GM19467 (cell line): ENCODE results near the gene SCN9A.
"Not testable (repeated sequence)": the region's sequence is repeated elsewhere in the genome, so short reads cannot be mapped to it uniquely, and the experiment has no call there.

Source experiments
- ATAC-seq: cut with Tn5 transposase; IDR thresholded peaks from one replicate; pipeline ENCODE4 v1.9.1; 2021; ENCODE audit warnings: mild to moderate bottlenecking, moderate library complexity; ENCODE audit not compliant: unreplicated experiment

Gene SCN9A

DNA sequence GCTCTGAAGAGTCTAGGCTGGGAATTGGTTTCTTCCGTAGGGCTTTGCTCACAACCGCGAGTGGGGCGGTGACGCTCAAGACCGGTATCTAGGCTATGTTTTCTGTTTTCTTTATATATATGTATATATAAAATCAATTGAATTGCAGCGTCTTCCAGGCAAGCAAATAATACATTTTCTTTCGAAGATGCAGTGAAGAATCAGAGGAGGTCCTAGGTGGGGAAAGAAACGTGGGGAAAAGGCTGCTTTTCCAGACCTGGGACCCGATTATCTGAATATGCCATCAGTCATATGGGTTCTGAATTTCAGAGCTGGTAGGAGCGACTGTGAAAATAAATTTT, 714 bp upstream of the SCN9A start:
- ATAC-seq, result no peak

GRCh38 chr2:166375195-166375735, 479 bp downstream of the SCN9A start:
- no peak for ATAC-seq

DNA sequence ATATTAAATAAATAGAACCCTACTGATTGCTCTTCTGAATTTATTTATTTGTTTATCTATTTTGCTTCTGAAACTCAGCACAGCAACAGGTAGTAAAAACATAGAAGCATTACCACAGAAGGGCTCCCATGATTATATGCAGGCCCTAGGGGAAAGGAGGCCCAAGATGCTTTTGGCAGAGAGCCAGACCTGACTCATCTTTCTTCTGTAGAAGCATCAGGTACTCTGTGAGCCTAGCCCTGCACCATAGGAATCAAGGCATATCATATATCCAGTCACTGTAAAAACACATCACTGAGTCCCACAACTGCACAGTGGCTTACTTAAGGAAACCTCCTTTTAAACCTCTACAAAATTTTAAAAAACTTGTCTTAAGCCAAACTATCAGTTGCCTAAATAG, 1.8 kb downstream of the SCN9A start:
- no peak for ATAC-seq

GRCh38 chr2:166373539-166373938, 2.2 kb downstream of the SCN9A start:
- no peak for ATAC-seq

DNA sequence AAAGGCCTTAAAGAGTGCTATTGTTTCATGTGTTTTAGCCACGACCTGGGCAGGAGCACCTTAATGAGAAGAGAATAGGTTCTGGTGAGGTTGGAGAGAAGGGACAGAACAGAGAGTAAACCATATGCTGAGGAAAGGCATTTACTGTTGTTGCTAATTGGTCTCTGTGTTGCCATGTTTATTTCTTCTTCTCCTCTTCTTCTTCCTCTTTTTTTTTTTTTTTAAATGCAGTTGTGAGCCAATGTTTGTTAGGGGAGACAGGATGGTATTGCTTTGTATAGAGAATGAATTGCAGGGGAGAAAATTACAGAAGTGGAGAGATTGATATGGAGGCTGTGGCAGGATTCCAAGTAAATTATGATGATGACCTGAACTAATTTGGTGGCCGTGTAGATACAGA, 2.6 kb downstream of the SCN9A start:
- ATAC-seq, result no peak

GRCh38 chr2:166372046-166372445, 3.7 kb downstream of the SCN9A start:
- no peak for ATAC-seq

DNA sequence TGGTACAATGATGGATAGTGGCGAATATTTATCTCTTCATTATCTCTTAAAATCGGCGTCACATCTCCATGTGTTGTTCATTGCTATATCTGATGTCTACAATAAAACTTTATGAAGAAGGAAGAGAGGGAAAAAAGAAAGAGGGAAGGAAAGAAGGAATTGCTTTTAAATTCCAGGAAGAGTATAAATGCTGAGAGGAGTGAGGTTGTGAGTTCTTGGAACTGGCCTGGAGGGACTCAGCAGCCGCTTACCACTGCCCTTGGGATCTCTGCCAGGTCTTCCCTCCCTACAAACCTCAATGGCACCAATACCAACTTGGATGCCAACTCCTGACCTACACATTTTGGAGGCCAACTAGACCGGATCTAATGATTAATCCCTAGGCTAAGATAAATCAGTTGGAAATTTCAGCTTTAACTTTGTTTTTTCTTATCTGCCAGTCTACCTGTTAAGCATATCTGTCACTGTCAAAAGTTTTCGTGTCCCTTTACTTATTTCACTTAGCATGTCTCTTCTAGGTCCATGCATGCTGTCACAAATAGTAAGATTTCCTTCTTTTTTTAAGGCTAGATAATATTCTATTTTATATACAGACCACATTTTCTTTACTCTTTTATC, 9.8 kb downstream of the SCN9A start:
- ATAC-seq, result no peak

DNA sequence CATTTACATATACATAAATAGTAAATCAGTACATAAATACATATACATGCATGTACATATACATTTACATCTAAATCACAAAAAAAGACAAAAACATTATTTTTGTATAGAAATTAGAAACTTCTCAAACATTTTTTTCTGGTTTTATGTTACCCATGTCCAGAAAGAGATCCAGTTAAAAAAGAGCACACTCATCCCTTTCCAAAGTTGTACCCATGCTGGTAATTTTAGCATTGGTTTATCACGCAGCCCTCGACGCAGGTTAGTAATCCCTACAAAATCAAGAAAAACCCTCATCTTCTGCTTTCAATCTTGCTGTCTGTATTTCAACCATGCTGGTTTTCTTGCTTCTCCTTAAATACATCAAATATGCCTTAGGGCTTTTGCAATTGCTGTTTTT, 10.5 kb downstream of the SCN9A start:
- ATAC-seq, result no peak

GRCh38 chr2:166364476-166365161, 11.1 kb downstream of the SCN9A start:
- no peak for ATAC-seq

- ATAC-seq, result no peak
Measured at GRCh38 chr2:166361351-166362153, 14.2 kb downstream of the SCN9A start.

DNA sequence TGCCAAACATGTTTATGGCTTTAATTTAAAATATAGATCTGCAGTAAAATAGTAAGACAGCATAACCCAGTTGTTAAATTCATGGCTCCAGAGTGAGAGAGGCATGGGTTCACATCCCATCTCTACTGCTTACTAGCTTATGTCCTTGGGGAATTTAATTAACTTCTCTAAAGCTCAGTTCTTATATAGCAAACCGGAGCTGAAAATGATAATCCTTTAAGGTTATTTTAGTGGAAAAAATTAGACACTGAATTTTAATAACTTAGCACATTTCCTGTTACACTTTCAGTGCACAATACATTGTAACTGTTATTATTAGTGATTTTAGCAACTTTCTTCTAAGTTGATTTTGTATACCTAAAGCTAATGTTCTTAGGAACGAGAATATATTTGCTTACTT, 14.8 kb downstream of the SCN9A start:
- ATAC-seq, result no peak

GRCh38 chr2:166360426-166360825, 15.3 kb downstream of the SCN9A start:
- no peak for ATAC-seq

- ATAC-seq, result not testable (repeated sequence)
Measured at GRCh38 chr2:166357950-166358321, 17.8 kb downstream of the SCN9A start.

GRCh38 chr2:166357068-166357949, 18.4 kb downstream of the SCN9A start:
- ATAC-seq, result no peak

DNA sequence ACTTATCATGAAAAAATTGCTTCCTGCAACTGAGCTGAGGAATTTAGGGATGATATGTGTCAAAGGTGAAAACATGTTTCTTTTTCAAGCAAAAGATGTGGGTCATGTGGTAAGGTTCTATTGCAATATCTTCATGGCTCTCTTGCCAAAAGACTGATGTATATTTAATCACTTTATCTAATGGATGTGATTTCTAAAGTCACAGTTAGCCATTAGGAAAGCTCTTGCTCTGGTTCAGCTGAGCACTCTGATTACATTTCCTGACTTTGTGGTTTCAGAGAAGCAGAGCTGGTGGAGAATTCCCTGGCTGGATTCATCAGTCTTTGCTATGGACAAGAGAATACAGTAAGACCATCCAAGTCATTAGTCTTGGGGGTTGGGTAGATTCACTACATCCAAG, 24.4 kb downstream of the SCN9A start:
- ATAC-seq, result no peak

- no peak for ATAC-seq
Measured at GRCh38 chr2:166350525-166350924, 25.2 kb downstream of the SCN9A start.

GRCh38 chr2:166344286-166345113, 31.2 kb downstream of the SCN9A start:
- no peak for ATAC-seq

DNA sequence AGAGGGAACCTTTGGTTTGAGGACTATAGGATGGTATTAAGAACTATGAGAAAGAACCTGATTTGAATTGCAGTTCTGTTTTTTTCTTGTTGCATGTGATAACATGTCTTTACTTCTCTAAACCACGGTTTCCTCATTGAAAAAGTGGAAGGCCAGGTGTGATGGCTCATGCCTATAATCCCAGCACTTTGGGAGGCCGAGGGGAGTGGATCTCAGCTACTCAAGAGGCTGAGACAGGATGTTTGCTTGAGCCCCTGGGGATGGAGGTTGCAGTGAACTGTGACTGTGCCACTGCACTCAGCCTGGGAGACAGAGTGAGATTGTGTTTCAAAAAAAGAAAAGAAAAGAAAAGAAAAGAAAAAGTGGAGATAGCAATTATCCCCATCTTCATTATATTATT, 32.3 kb downstream of the SCN9A start:
- ATAC-seq, result no peak

- ATAC-seq, result no peak
Measured at GRCh38 chr2:166341426-166341825, 34.3 kb downstream of the SCN9A start.

DNA sequence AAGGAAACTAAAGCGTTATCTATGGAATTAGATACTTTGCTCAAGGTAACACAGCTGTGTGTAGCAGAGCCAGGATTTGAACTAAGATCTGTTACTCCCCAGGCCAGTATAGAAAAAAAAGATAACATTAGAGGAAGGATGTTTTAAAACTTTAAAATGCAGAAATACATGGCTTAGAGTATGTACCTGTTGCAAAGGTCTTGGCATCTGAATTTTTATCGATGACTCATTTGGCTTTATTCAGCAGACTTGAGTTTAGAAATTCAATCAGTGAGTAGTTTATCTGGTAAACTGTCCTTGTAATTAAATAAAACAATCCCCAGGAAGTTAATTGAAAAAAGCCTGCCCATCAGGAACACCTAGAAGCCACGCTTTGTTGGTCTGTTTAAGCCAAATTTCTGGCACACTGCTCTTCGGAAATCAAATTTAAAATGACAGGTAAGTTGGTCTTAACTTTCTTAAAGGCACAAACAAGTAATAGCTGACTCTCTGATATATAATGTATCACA, 36.9 kb downstream of the SCN9A start:
- ATAC-seq, result no peak
